GM13976 (cell line): ENCODE data around the gene NUP42.

ENCODE experiments used
- DNase-seq: peaks from one replicate; pipeline ENCODE4 v3.0.0; 2012; ENCODE audit warnings: low spot score
- CTCF ChIP-seq: IDR thresholded peaks from 2 replicates; pipeline ENCODE4 v1.5.1; 2012; ENCODE audit warnings: borderline replicate concordance, mild to moderate bottlenecking; ENCODE audit not compliant: insufficient read depth; ENCODE audit errors: extremely low read depth, missing control alignments, control extremely low read depth
- in situ Hi-C: fragments of 300-500 bp; cut with MboI; formaldehyde crosslinking; loops from one replicate; pipeline ENCODE4 v1.12.0; 2022; ENCODE audit warnings: low sequenced_read_pairs, mixed read lengths, inconsistent platforms; ENCODE audit not compliant: unreplicated experiment

The NUP42 gene

GRCh38 chr7:23208316-23208715, 26.5 kb downstream of the NUP42 start:
- TF ChIP-seq CTCF, result no peak
- in situ Hi-C loops, result no loop called here
- DNase-seq, result no peak

GRCh38 chr7:23210506-23210905, 28.7 kb downstream of the NUP42 start:
- no peak for DNase-seq
- in situ Hi-C loops, result no loop called here
- TF ChIP-seq CTCF, result no peak

- in situ Hi-C loops, result no loop called here
- TF ChIP-seq CTCF, result no peak
- no peak for DNase-seq
Observed at GRCh38 chr7:23211589-23211988, 29.7 kb downstream of the NUP42 start.

GRCh38 chr7:23212395-23212794, 30.5 kb downstream of the NUP42 start:
- in situ Hi-C loops, result no loop called here
- no peak for TF ChIP-seq CTCF
- DNase-seq, result no peak

- no peak for TF ChIP-seq CTCF
- no peak for DNase-seq
- in situ Hi-C loops, result no loop called here
Observed at GRCh38 chr7:23212841-23213240, 31.0 kb downstream of the NUP42 start.

GRCh38 chr7:23213755-23214154, 31.9 kb downstream of the NUP42 start:
- DNase-seq, result no peak
- TF ChIP-seq CTCF, result no peak
- in situ Hi-C loops, result no loop called here

GRCh38 chr7:23214423-23214822, 32.6 kb downstream of the NUP42 start:
- DNase-seq, result no peak
- in situ Hi-C loops, result no loop called here
- TF ChIP-seq CTCF, result no peak
